GM19025 (cell line): ENCODE results near the gene FOXE3.

Source experiments
- ATAC-seq: cut with Tn5 transposase; IDR thresholded peaks from one replicate; pipeline ENCODE4 v1.9.1; 2021; ENCODE audit warnings: mild to moderate bottlenecking, low read depth, moderate library complexity; ENCODE audit not compliant: unreplicated experiment

Gene FOXE3

GRCh38 chr1:47433477-47434050, 17.5 kb downstream of the FOXE3 start:
- no peak for ATAC-seq

GRCh38 chr1:47434051-47434842, 18.2 kb downstream of the FOXE3 start:
- no peak for ATAC-seq

GRCh38 chr1:47435506-47436303, 19.6 kb downstream of the FOXE3 start:
- ATAC-seq = no peak

GRCh38 chr1:47436304-47436978, 20.4 kb downstream of the FOXE3 start:
- peak; percentile 23 for ATAC-seq

GRCh38 chr1:47436979-47437446, 20.9 kb downstream of the FOXE3 start:
- peak; percentile 8 for ATAC-seq

GRCh38 chr1:47437447-47438164, 21.5 kb downstream of the FOXE3 start, which contains the start of gene FOXD2:
Gene FOXD2, plus strand, starts transcription at chr1:47438044. Its CDS starts 92 bp downstream, at chr1:47438136.
- peak; percentile 84 for ATAC-seq

GRCh38 chr1:47438165-47439016, 22.3 kb downstream of the FOXE3 start:
- ATAC-seq = peak; percentile 1

GRCh38 chr1:47439017-47439818, 23.1 kb downstream of the FOXE3 start:
- ATAC-seq = no peak

GRCh38 chr1:47439819-47440598, 23.9 kb downstream of the FOXE3 start:
- ATAC-seq = no peak

- no peak for ATAC-seq
These were observed 24.6 kb downstream of the FOXE3 start for GRCh38 chr1:47440599-47441081.

GRCh38 chr1:47441450-47442106, 25.5 kb downstream of the FOXE3 start:
- no peak for ATAC-seq

GRCh38 chr1:47442202-47442601, 26.1 kb downstream of the FOXE3 start:
- ATAC-seq = no peak

GRCh38 chr1:47442842-47443529, 26.9 kb downstream of the FOXE3 start:
- ATAC-seq = no peak

GRCh38 chr1:47443530-47444296, 27.6 kb downstream of the FOXE3 start:
- no peak for ATAC-seq

- no peak for ATAC-seq
These were observed 28.1 kb downstream of the FOXE3 start for GRCh38 chr1:47444297-47444561.
